Effector CD8-positive, alpha-beta T cell (primary cell): ENCODE measurements around the gene COQ4.

ENCODE experiments used
- DNase-seq: peaks from one replicate; lab custom pipeline; 2025; lab: John Stamatoyannopoulos, UW

COQ4 gene

DNA sequence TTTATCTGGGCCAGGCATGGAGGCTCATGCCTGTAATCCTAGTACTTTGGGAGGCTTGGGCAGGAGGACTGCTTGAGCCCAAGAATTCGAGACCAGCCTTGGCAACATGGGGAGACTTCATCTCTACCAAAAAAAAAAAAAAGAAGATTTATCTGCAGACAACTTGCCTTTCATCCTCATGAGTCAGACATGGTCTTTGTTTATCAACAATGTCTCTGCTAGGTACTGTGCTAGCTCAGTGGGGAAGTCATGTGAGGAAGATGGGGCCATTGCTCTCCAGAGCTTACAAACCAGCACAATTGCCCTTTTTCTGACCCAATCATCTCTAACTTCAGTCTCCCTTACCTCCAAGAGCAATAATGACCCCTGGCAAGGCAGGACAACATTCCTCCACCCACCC, 50.1 kb downstream of the COQ4 start:
- DNase-seq = no peak

DNA sequence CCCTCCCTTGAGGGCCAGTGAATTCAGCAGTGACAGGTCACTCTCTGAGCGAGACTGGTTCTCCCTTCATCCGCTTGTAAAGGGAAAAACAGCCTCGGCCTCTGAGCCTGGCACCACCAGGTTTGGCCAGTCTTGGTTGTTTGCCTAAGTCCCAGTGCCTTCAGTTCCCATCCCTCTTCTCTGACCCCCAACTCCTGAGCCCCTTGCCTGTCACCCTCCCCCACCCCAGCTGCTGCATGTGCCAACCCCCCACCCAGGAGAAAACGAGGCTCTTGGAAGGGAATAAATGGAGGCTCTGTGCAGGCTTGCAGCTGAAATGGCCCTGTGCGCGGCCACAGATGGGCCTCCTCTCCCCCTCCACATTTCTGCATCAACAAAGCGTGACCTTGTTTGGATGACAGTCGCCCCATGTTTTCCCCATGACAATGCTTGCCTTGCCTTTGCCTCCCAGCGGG, 51.6 kb downstream of the COQ4 start:
- no peak for DNase-seq

DNA sequence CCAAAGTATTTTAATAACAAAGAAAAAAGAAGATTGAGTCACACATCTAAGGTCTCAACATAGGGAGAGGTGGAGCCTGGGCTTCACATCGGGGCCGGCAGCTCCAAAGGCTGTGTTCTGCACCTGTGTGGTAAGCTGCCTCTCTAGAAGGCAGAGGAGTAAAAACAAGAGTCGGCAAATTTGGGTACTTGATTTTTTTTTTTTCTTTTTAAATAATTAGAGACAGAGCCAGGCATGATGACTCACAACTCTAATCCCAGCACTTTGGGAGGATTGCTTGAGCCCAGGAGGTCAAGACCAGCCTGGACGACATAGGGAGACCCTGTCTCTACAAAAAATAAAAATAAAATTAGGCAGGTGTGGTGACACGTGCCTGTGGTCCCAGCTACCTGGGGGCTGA, 53.2 kb downstream of the COQ4 start:
- no peak for DNase-seq

DNA sequence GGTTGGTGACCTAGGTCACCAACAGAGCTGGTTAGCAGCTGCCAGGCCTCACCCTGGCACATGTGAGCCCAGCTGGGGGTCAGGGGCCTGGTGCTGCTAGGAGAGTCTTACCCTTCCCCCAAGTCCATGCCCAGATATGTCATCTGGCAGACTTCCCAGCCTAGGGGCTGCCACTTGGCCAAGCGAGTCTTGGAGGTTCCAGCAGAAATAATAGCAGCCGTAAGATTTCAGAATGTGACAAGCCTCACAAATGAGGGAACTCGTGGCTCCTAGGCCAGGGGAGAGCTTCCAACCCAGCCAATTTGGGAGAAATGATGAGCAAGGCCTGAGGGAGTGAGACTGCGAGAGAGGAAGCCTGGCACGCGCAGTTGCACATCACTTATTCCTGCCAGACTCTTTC, 59.6 kb downstream of the COQ4 start:
- no peak for DNase-seq

DNA sequence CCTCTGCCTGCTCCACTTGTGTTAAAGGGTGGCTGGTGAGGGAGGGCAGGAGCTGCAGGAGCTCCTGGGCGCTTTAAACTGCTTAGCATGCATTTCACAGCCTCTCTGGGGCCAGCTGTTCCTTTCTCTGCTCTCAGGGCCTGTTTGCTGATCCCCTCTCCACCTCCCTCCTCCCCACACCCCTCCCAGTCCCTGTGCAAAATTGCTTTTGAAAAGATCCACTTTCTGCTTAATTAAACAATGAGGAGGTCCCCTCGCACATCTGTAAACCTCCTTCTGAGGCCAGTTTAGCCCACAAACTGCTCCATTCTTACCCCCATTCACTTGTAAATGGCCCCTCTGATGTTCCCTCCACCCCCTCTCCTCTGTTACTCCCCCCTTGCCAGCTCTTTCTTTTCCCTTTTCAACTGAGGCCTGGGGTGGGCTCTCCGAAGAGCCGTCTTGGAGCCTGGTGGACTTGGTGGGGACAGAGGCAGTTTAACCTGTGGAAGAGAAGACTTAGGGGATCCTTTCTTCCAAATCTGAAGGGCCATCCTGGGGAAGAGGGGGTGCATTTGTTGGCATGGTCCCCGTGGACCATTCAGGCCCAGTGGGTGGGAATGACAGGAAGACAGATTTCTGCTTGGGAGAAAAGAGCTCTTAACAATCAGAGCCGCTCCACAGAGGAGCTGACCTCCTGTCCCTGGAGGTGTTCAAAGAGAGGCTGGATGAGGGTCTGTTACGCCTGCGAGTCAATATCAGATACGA, 60.5 kb downstream of the COQ4 start:
- DNase-seq = no peak
